Neural cell (in vitro differentiated cells): ENCODE data around the gene PAEP.

Experiments
- EP300 ChIP-seq: fragments of 450-650 bp; conservative IDR thresholded peaks from 2 replicates; pipeline ENCODE4 v1.6.1; 2014; ENCODE audit warnings: antibody characterized with exemption, mild to moderate bottlenecking, moderate library complexity; ENCODE audit not compliant: poor library complexity, severe bottlenecking
- EZH2 ChIP-seq: fragments of 200-600, 300-800 bp; shearing (Covaris generic), sonication (generic); IDR thresholded peaks from 2 replicates; pipeline ENCODE4 v1.6.1; 2014; ENCODE audit warnings: antibody characterized with exemption, low read length, borderline replicate concordance, mild to moderate bottlenecking; ENCODE audit not compliant: insufficient read depth, poor library complexity, severe bottlenecking
- POLR2AphosphoS5 ChIP-seq: IDR thresholded peaks from 2 replicates; pipeline ENCODE4 v1.6.1; 2012
- SMC3 ChIP-seq: fragments of 450-650 bp; conservative IDR thresholded peaks from 2 replicates; pipeline ENCODE4 v1.6.1; 2014; ENCODE audit warnings: antibody characterized with exemption, mild to moderate bottlenecking, moderate library complexity; ENCODE audit not compliant: poor library complexity
- TF ChIP-seq, protein P1 (sequence below): IDR thresholded peaks from 2 replicates; pipeline ENCODE4 v1.6.1; 2012; ENCODE audit warnings: borderline replicate concordance
- TF ChIP-seq, protein P2 (sequence below): fragments of 450-650 bp; IDR thresholded peaks from 2 replicates; pipeline ENCODE4 v1.5.1; 2014; ENCODE audit warnings: antibody characterized with exemption, mild to moderate bottlenecking, moderate library complexity; ENCODE audit not compliant: poor library complexity, severe bottlenecking

DNA sequence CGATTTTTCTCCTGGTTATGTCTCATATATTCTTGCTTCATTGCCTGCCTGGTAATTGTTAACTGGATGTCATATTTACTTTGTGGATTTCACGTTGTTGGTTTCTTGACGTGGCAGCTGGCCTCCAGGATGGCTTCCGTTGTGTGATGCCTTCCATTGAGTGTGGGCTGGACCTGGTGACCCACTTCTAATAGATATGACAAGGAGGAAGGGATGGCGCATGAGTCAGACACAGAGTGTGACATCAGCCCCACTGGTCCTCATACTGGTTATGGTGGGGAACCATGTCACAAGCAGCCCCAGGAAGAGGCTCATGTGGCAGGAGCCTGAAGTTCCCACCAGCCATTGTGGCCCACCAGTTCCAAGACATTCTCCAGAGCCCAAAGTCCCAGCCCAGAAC is 6.4 kb upstream of the PAEP start:
- TF ChIP-seq, protein P1, sequence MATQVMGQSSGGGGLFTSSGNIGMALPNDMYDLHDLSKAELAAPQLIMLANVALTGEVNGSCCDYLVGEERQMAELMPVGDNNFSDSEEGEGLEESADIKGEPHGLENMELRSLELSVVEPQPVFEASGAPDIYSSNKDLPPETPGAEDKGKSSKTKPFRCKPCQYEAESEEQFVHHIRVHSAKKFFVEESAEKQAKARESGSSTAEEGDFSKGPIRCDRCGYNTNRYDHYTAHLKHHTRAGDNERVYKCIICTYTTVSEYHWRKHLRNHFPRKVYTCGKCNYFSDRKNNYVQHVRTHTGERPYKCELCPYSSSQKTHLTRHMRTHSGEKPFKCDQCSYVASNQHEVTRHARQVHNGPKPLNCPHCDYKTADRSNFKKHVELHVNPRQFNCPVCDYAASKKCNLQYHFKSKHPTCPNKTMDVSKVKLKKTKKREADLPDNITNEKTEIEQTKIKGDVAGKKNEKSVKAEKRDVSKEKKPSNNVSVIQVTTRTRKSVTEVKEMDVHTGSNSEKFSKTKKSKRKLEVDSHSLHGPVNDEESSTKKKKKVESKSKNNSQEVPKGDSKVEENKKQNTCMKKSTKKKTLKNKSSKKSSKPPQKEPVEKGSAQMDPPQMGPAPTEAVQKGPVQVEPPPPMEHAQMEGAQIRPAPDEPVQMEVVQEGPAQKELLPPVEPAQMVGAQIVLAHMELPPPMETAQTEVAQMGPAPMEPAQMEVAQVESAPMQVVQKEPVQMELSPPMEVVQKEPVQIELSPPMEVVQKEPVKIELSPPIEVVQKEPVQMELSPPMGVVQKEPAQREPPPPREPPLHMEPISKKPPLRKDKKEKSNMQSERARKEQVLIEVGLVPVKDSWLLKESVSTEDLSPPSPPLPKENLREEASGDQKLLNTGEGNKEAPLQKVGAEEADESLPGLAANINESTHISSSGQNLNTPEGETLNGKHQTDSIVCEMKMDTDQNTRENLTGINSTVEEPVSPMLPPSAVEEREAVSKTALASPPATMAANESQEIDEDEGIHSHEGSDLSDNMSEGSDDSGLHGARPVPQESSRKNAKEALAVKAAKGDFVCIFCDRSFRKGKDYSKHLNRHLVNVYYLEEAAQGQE: no peak
- TF ChIP-seq, protein P2, sequence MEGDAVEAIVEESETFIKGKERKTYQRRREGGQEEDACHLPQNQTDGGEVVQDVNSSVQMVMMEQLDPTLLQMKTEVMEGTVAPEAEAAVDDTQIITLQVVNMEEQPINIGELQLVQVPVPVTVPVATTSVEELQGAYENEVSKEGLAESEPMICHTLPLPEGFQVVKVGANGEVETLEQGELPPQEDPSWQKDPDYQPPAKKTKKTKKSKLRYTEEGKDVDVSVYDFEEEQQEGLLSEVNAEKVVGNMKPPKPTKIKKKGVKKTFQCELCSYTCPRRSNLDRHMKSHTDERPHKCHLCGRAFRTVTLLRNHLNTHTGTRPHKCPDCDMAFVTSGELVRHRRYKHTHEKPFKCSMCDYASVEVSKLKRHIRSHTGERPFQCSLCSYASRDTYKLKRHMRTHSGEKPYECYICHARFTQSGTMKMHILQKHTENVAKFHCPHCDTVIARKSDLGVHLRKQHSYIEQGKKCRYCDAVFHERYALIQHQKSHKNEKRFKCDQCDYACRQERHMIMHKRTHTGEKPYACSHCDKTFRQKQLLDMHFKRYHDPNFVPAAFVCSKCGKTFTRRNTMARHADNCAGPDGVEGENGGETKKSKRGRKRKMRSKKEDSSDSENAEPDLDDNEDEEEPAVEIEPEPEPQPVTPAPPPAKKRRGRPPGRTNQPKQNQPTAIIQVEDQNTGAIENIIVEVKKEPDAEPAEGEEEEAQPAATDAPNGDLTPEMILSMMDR: no peak
- TF ChIP-seq POLR2AphosphoS5: no peak
- TF ChIP-seq EZH2: no peak
- TF ChIP-seq EP300: no peak
- TF ChIP-seq SMC3: no peak
